ENCODE results near the gene OSBPL2.

Gene OSBPL2

GRCh38 chr20:62206388-62206775 is 31.9 kb upstream of the OSBPL2 start:
- H3K36me3 ChIP-seq (ENCODE audit: control insufficient read depth in 5 of 5, insufficient read depth in 5 of 5, low read length in 5 of 5), result peaks cover 0 to 16% (median 12%) of the 10 kb centered on the region in 5 donors
- H3K4me3 ChIP-seq (ENCODE audit: low read depth in 1 of 5, low read length in 5 of 5), result no peak overlapping the region
- no peak overlapping the region for H3K27ac ChIP-seq (ENCODE audit: low read depth, low read length)
- peaks cover 14 to 20% (median 18%) of the 10 kb centered on the region in 5 donors for H3K27me3 ChIP-seq (ENCODE audit: control insufficient read depth in 5 of 5, insufficient read depth in 4 of 5, low read length in 5 of 5)
- H3K4me1 ChIP-seq (ENCODE audit: control insufficient read depth in 5 of 5, insufficient read depth in 5 of 5, low read length in 5 of 5), result peaks cover 4 to 23% (median 15%) of the 10 kb centered on the region in 5 donors
- no peak overlapping the region for H3K9ac ChIP-seq (ENCODE audit: low read length in 5 of 5)
- H3K9me3 ChIP-seq (ENCODE audit: control insufficient read depth in 5 of 5, low read length in 5 of 5), result no peaks in the 10 kb centered on the region

GRCh38 chr20:62208061-62208794 is 30.1 kb upstream of the OSBPL2 start:
- Histone ChIP-seq H3K9me3 (ENCODE audit: control insufficient read depth in 5 of 5, low read length in 5 of 5) (no peaks in the 10 kb centered on the region), H3K4me3 (ENCODE audit: low read depth in 1 of 5, low read length in 5 of 5) (no peak overlapping the region), H3K27me3 (ENCODE audit: control insufficient read depth in 5 of 5, insufficient read depth in 4 of 5, low read length in 5 of 5) (peaks cover 20 to 31% (median 27%) of the 10 kb centered on the region in 5 donors), H3K4me1 (ENCODE audit: control insufficient read depth in 5 of 5, insufficient read depth in 5 of 5, low read length in 5 of 5) (peaks cover 4 to 23% (median 12%) of the 10 kb centered on the region in 5 donors), H3K27ac (ENCODE audit: low read depth, low read length) (no peak overlapping the region), H3K9ac (ENCODE audit: low read length in 5 of 5) (no peak overlapping the region), H3K36me3 (ENCODE audit: control insufficient read depth in 5 of 5, insufficient read depth in 5 of 5, low read length in 5 of 5) (peaks cover 0 to 3% (median under 1%) of the 10 kb centered on the region in 5 donors)

- peaks cover 4 to 23% (median 12%) of the 10 kb centered on the region in 5 donors for H3K4me1 ChIP-seq (ENCODE audit: control insufficient read depth in 5 of 5, insufficient read depth in 5 of 5, low read length in 5 of 5)
Observed at GRCh38 chr20:62208795-62209755, 29.2 kb upstream of the OSBPL2 start.

GRCh38 chr20:62209850-62210495 is 28.3 kb upstream of the OSBPL2 start:
- Histone ChIP-seq H3K27ac (ENCODE audit: low read depth, low read length) (no peak overlapping the region), H3K36me3 (ENCODE audit: control insufficient read depth in 5 of 5, insufficient read depth in 5 of 5, low read length in 5 of 5) (peaks cover 0 to 2% (median 0%) of the 10 kb centered on the region in 5 donors), H3K9me3 (ENCODE audit: control insufficient read depth in 5 of 5, low read length in 5 of 5) (no peaks in the 10 kb centered on the region), H3K4me3 (ENCODE audit: low read depth in 1 of 5, low read length in 5 of 5) (no peak overlapping the region), H3K4me1 (ENCODE audit: control insufficient read depth in 5 of 5, insufficient read depth in 5 of 5, low read length in 5 of 5) (peaks cover 4 to 23% (median 12%) of the 10 kb centered on the region in 5 donors), H3K9ac (ENCODE audit: low read length in 5 of 5) (no peak overlapping the region), H3K27me3 (ENCODE audit: control insufficient read depth in 5 of 5, insufficient read depth in 4 of 5, low read length in 5 of 5) (peaks cover 32 to 41% (median 40%) of the 10 kb centered on the region in 5 donors)

More at GRCh38 chr20:62208795-62209755, 29.2 kb upstream of the OSBPL2 start:
- H3K9me3 ChIP-seq (ENCODE audit: control insufficient read depth in 5 of 5, low read length in 5 of 5), result no peaks in the 10 kb centered on the region
- H3K27me3 ChIP-seq (ENCODE audit: control insufficient read depth in 5 of 5, insufficient read depth in 4 of 5, low read length in 5 of 5), result peaks cover 24 to 33% (median 32%) of the 10 kb centered on the region in 5 donors
- no peak overlapping the region for H3K4me3 ChIP-seq (ENCODE audit: low read depth in 1 of 5, low read length in 5 of 5)
- no peak overlapping the region for H3K27ac ChIP-seq (ENCODE audit: low read depth, low read length)
- H3K36me3 ChIP-seq (ENCODE audit: control insufficient read depth in 5 of 5, insufficient read depth in 5 of 5, low read length in 5 of 5), result peaks cover 0 to 2% (median 0%) of the 10 kb centered on the region in 5 donors
- H3K9ac ChIP-seq (ENCODE audit: low read length in 5 of 5), result no peak overlapping the region

GRCh38 chr20:62210496-62210855 is 27.8 kb upstream of the OSBPL2 start:
- Histone ChIP-seq H3K27me3 (ENCODE audit: control insufficient read depth in 5 of 5, insufficient read depth in 4 of 5, low read length in 5 of 5) (peaks cover 36 to 46% (median 45%) of the 10 kb centered on the region in 5 donors), H3K9ac (ENCODE audit: low read length in 5 of 5) (no peak overlapping the region), H3K9me3 (ENCODE audit: control insufficient read depth in 5 of 5, low read length in 5 of 5) (no peaks in the 10 kb centered on the region), H3K4me3 (ENCODE audit: low read depth in 1 of 5, low read length in 5 of 5) (no peak overlapping the region), H3K27ac (ENCODE audit: low read depth, low read length) (no peak overlapping the region), H3K36me3 (ENCODE audit: control insufficient read depth in 5 of 5, insufficient read depth in 5 of 5, low read length in 5 of 5) (peaks cover 0 to 2% (median 0%) of the 10 kb centered on the region in 5 donors), H3K4me1 (ENCODE audit: control insufficient read depth in 5 of 5, insufficient read depth in 5 of 5, low read length in 5 of 5) (peaks cover 4 to 23% (median 12%) of the 10 kb centered on the region in 5 donors)

- Histone ChIP-seq H3K27me3 (ENCODE audit: control insufficient read depth in 5 of 5, insufficient read depth in 4 of 5, low read length in 5 of 5) (peaks cover 43 to 52% (median 49%) of the 10 kb centered on the region in 5 donors), H3K4me3 (ENCODE audit: low read depth in 1 of 5, low read length in 5 of 5) (no peak overlapping the region), H3K4me1 (ENCODE audit: control insufficient read depth in 5 of 5, insufficient read depth in 5 of 5, low read length in 5 of 5) (peaks cover 4 to 23% (median 12%) of the 10 kb centered on the region in 5 donors), H3K27ac (ENCODE audit: low read depth, low read length) (no peak overlapping the region), H3K9me3 (ENCODE audit: control insufficient read depth in 5 of 5, low read length in 5 of 5) (no peaks in the 10 kb centered on the region), H3K9ac (ENCODE audit: low read length in 5 of 5) (no peak overlapping the region), H3K36me3 (ENCODE audit: control insufficient read depth in 5 of 5, insufficient read depth in 5 of 5, low read length in 5 of 5) (no peaks in the 10 kb centered on the region)
Observed at GRCh38 chr20:62211216-62211615, 27.1 kb upstream of the OSBPL2 start.

- no peak overlapping the region for H3K27ac ChIP-seq (ENCODE audit: low read depth, low read length)
- peaks cover 4 to 23% (median 12%) of the 10 kb centered on the region in 5 donors for H3K4me1 ChIP-seq (ENCODE audit: control insufficient read depth in 5 of 5, insufficient read depth in 5 of 5, low read length in 5 of 5)
- no peaks in the 10 kb centered on the region for H3K36me3 ChIP-seq (ENCODE audit: control insufficient read depth in 5 of 5, insufficient read depth in 5 of 5, low read length in 5 of 5)
- H3K9ac ChIP-seq (ENCODE audit: low read length in 5 of 5), result no peak overlapping the region
- no peak overlapping the region for H3K4me3 ChIP-seq (ENCODE audit: low read depth in 1 of 5, low read length in 5 of 5)
- peaks cover 47 to 56% (median 53%) of the 10 kb centered on the region in 5 donors for H3K27me3 ChIP-seq (ENCODE audit: control insufficient read depth in 5 of 5, insufficient read depth in 4 of 5, low read length in 5 of 5)
- no peaks in the 10 kb centered on the region for H3K9me3 ChIP-seq (ENCODE audit: control insufficient read depth in 5 of 5, low read length in 5 of 5)
Observed at GRCh38 chr20:62211769-62212288, 26.5 kb upstream of the OSBPL2 start.

- peaks cover 3 to 20% (median 8%) of the 10 kb centered on the region in 5 donors for H3K4me1 ChIP-seq (ENCODE audit: control insufficient read depth in 5 of 5, insufficient read depth in 5 of 5, low read length in 5 of 5)
- H3K9me3 ChIP-seq (ENCODE audit: control insufficient read depth in 5 of 5, low read length in 5 of 5), result no peaks in the 10 kb centered on the region
- H3K4me3 ChIP-seq (ENCODE audit: low read depth in 1 of 5, low read length in 5 of 5), result no peak overlapping the region
- peaks cover 51 to 61% (median 58%) of the 10 kb centered on the region in 5 donors for H3K27me3 ChIP-seq (ENCODE audit: control insufficient read depth in 5 of 5, insufficient read depth in 4 of 5, low read length in 5 of 5)
- H3K36me3 ChIP-seq (ENCODE audit: control insufficient read depth in 5 of 5, insufficient read depth in 5 of 5, low read length in 5 of 5), result no peaks in the 10 kb centered on the region
- no peak overlapping the region for H3K9ac ChIP-seq (ENCODE audit: low read length in 5 of 5)
- H3K27ac ChIP-seq (ENCODE audit: low read depth, low read length), result no peak overlapping the region
Observed at GRCh38 chr20:62212299-62212698, 26.0 kb upstream of the OSBPL2 start.

- Histone ChIP-seq H3K36me3 (ENCODE audit: control insufficient read depth in 5 of 5, insufficient read depth in 5 of 5, low read length in 5 of 5) (no peaks in the 10 kb centered on the region), H3K9me3 (ENCODE audit: control insufficient read depth in 5 of 5, low read length in 5 of 5) (no peaks in the 10 kb centered on the region), H3K4me1 (ENCODE audit: control insufficient read depth in 5 of 5, insufficient read depth in 5 of 5, low read length in 5 of 5) (peaks cover 0 to 8% (median 0%) of the 10 kb centered on the region in 5 donors), H3K27ac (ENCODE audit: low read depth, low read length) (no peak overlapping the region), H3K9ac (ENCODE audit: low read length in 5 of 5) (no peak overlapping the region), H3K27me3 (ENCODE audit: control insufficient read depth in 5 of 5, insufficient read depth in 4 of 5, low read length in 5 of 5) (peaks cover 68 to 77% (median 75%) of the 10 kb centered on the region in 5 donors), H3K4me3 (ENCODE audit: low read depth in 1 of 5, low read length in 5 of 5) (no peak overlapping the region)
Observed at GRCh38 chr20:62214067-62214466, 24.3 kb upstream of the OSBPL2 start.

Data from subcutaneous abdominal adipose tissue (tissue), 5 donors.